ENCODE results near the gene CASZ1.

CASZ1 gene

GRCh38 chr1:10708757-10709156 lies 87.7 kb downstream of the CASZ1 start:
- DNase-seq (ENCODE audit: low read depth in 2 of 2): no peak

GRCh38 chr1:10707208-10707607 lies 89.2 kb downstream of the CASZ1 start:
- DNase-seq (ENCODE audit: low read depth in 2 of 2): no peak

DNA sequence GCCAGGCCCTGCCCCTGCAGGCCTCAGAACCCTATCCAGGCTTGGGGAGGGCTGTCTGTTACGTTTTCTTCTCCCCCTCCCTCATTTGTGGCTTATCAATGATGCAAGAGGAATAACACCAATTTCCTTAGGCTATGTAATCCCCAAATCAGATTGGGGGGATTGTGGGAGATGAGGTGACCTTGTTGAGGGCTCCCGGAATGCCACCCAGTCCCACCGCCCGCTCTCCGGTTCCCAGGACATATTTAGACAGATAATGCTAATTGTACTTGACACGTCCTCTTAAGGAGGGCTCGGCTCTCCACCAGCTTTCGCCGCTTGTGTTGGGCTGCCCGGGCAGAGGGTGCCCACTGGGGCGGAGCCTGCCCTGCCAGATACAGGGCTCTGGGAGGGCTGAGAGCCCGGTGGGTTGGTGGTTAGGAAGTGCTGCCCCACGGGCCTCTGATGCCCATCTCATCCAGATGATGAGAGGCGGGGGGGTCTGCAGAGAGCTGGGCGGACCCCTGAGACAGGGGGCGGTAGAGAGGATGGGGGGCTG lies 90.0 kb downstream of the CASZ1 start:
- DNase-seq (ENCODE audit: low read depth in 2 of 2): no peak

DNA sequence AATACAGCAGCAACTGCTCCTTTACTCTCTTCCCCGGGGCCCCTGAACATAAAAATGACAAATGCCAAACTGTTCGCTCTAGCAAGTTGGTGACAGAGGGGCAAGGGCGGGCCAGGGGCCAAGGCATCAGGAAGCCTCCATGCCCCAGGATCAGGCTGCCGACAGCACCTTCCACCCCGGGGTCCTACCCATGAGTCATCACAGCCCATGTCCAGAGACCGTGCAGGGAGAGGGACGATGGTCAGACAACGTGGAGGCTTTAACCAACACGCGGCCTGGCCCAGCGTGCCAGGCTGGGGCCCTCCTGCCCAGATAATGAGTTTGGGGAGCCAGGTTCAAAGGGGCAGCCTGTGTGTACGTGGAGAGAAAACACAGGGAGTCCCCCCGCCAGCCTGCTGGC lies 90.5 kb downstream of the CASZ1 start:
- DNase-seq (ENCODE audit: low read depth in 2 of 2): no peak

GRCh38 chr1:10704368-10704882 lies 92.0 kb downstream of the CASZ1 start:
- DNase-seq (ENCODE audit: low read depth in 2 of 2): no peak

DNA sequence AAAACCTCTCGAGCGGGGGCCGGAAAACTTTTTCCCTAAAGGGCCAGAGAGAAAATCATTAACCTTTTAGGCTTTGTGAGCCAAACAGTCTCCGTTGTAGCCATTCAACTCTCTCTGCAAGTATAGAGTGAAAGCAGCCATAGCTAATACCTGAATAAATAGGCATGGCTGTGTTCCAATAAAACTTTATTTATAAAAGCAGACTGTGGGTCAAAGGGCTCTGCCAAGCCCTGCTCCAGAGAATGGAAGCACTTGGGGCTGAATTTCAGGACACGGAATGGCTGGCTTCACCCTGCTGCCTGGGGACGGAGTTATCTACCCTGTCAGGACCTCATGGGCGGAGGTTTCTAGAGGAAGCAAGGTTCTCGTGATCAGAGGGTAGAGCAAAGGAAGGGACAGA lies 92.7 kb downstream of the CASZ1 start:
- DNase-seq (ENCODE audit: low read depth in 2 of 2): no peak

DNA sequence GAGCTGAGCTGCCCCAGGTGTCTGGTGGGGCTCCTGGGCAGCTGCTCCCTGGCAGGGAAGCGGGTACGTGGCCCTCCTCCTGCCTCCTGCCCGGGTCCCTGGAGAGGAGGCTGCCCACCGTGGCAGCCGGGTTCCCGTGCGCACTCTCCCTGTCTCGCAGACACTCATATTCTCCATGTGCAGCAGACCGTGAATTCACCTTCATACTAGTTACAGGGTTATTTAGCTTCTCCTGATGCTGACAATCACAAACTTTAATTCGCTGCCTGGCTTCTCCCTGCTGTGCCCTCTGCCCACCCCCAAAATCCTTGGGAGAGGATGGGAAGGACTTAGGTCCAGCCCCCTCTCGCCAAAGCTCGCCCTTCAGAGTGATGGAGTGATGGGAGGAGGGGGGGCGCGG lies 95.3 kb downstream of the CASZ1 start:
- no peak for DNase-seq (ENCODE audit: low read depth in 2 of 2)

DNA sequence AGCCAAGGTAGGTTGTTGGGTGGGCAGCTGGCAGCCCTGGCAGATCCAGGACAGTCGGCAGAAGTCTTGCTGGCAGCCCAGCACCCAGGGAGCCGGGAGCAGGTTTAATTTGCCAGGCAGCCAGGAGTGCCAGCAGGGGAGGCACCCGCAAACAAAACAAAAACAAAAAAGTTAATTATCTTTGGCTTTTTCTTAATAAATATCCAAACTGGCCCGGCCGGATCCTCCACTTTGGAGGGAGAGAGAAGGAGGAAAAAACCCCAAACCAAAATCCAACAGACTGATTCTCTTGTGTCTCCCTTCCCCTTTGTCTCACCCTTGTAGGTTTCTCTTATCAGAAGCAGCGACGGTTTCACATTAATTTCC lies 97.0 kb downstream of the CASZ1 start:
- no peak for DNase-seq (ENCODE audit: low read depth in 2 of 2)

- DNase-seq (ENCODE audit: low read depth in 2 of 2): no peak
Measured at GRCh38 chr1:10698726-10699469, 97.5 kb downstream of the CASZ1 start.

DNA sequence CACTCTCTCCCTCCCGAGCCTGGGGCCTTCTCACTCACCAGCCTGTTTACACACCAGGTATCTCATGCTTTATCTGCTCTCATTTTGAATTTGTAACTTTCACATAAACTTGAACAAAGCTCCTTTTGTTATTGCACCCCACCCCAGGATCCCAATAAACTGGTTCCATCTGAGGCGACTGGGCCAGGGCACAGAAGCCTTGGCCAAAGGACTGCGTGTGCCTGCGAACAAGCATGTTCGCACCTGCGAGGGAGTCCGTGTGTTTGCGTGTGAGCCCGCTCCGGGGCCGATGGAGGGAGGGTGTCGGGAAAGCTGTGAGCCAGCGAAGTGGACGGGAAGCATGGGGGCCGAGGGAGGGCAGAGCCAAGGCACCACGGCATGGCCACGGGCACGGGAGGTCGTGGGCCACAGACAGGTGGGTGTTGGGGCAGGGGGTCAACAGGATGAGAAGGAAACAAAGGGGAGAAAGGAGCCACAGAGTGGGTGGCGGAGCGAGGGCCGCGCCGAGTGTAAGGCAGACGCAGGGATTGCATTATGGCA lies 98.8 kb downstream of the CASZ1 start:
- no peak for DNase-seq (ENCODE audit: low read depth in 2 of 2)

DNA sequence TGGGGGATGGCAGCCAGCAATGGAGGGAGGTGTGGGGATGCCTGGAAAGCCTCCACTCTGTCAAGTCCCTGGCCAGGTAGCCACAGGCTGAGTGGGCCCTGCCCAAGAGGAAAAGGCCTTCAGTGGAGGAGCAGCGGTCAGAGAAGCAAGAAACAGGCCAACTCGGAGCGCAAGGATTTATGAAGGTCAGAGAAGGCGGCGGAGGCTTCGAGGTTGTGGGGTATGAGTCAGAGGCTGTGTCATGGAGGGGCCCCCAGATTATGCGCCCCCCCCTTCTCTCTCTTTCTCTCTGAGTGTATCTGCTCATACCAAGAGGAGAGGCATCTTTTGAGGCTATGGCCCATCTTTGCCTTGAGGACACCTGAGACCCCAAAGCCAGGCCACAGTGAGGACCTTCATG lies 99.5 kb downstream of the CASZ1 start:
- no peak for DNase-seq (ENCODE audit: low read depth in 2 of 2)

DNA sequence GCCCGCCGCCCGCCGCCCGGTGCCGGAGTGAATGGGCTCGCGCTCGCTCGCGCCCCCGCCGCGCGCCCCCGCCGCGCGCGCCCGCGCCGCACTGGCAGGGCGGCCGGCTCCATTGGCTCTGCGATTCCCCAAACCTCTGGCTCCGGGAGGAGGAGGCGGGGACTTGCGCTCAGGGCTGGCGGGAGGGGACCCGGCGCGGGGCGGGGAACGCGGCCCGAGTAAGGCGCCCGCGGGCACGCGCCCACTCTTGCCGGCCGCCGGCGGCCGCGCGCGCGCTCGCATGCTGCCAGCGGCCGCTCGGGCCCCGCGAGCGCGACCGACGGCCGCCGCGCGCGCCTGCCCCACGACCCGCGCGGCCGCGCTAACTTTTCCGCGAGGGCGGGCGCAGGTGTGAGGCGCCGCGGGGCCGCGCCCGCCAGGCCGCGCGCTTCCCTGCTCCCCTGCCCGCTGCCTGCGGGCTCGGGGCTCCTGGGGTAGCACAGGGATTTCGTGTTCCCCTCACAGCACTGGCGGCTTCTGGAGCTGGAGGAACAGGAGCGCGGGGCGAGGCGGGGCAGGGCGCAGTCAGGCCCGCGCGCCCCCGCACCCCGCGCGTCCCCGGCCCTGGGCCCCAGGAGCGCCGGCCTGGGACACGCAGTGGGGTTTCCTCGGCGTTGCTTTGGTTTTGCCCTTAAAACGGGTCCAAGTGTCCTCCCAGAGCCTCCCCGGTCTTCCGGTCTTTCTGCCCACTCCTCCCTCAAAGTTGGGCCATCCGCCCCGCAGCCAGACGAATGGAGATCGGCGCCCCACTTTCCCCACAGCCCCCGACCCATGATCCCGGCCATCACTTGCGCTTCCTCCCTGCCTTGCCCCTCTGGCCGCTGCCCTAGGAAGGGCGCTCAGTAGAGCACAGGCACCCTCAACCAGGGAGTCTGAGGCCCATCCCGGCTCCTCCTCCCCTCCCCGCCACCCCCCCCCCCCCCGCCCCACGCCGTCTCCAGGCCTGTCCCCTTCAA lies 101.5 kb downstream of the CASZ1 start:
- DNase-seq (ENCODE audit: low read depth in 2 of 2): peak; percentile 13 to 16

GRCh38 chr1:10694274-10694632 lies 102.2 kb downstream of the CASZ1 start:
- no peak for DNase-seq (ENCODE audit: low read depth in 2 of 2)

DNA sequence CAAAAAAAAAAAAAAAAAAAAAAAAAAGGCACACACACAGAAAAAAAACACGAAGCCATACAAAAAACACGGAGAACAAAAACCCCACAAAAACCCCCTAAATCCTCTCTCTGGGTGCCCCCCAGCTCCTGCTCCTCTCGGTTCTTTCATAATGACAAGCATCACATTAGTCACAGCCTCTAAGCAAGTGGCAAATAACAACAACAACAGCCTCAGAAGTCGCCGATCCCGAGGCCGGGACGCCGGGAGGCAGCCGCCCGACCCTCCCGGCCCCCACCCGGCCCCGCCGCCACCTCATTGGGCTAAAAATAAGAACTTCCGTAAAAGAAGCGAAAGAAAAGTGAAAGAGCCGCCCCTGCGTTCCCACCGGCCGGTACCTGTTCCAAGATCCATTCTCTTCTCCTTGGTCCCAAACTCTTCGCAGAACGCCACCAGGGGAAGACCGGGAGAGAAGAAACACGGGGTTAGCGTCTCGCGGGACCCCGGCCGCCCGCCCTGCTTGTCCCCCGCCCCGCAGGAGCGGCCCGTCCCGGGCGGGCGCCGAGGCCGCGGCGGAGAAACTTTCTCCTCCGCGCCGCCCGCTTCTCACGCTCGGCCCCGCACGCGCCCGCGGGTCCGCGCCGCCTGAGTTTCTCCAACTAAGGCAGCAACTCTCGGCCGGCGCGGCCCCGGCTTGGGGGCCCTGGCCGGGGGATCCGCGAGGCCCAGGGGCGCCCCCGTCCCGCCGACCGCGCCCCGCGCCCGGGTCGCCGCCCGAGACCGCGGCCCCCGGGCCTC lies 102.8 kb downstream of the CASZ1 start:
- DNase-seq (ENCODE audit: low read depth in 2 of 2): no peak

DNA sequence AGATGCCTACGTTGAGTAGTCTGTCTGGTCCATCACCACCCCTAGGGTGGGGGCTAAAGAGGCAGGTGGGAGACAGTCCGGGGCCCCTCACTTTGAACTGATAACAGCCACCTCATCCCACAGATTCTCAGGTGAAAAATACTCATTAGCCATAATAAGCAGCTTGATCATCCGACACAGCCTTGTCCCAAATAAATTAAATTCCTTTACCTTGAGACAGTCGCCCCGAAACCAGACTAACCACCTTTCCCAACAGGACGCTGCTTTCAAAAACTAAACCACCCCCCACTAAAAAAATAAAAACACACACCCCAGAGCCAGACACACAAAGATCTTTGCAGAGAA lies 103.3 kb downstream of the CASZ1 start:
- DNase-seq (ENCODE audit: low read depth in 2 of 2): no peak

DNA sequence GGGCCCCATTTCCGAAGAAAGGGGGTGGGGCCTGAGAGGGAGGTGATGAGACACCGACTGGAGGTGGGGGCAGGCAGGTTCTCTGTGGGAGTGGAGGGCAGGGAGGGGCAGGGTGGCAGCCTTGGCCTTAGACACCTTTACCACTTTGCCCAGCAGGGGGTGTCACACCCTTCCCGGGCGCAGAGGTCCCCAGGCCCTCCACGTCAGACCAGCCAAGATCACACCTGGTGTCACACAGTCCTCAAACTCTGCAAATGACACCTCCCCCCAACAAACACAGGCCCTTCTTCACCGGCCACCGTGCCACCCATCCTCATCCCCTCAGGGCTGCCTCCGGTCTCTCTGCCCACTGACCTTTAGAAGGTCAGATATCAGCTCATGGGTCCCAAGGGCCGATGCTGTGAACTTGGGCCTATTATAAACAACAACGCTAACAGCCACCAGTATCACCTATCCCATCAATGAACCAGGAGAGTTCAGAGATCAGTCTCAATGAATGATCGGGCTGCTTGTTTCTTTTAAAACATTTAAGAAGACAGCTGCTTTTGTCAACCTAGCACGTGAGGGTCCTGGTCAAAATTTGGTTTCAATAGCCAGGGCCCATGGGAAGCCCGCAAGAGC lies 103.9 kb downstream of the CASZ1 start:
- DNase-seq (ENCODE audit: low read depth in 2 of 2): no peak

- DNase-seq (ENCODE audit: low read depth in 2 of 2): no peak
Measured at GRCh38 chr1:10691740-10692125, 104.7 kb downstream of the CASZ1 start.

DNA sequence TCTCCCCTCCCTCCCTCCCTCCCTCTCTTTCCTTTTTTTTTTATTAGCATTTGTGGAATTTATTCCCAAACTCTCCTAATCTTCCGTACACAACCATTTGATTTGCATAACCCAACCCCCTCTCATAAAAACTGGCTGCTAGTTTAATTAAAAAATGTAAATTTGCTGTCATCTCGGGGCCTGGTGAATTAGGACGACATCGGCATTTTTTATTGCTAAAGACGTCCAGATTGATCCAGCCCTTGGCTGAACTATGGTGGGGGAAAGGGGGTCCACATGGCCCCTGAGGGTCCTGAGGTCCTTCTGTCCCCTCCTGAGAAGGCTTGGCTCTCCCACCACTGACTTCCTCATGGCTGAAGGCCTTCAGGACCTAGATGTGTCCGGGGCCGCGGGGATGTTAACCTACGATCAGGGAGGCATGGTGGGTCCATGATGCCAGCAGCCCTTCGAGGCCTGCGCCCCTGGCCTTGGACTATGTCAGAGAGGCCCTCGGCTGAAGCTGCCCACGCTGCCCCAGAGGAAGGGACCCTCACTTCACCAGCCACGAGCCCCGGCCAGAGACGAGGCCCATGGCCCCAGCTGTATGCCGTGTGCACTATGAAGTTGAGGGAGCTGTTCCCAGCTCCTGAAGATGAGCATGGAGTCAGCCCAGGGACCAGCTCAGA lies 105.2 kb downstream of the CASZ1 start:
- DNase-seq (ENCODE audit: low read depth in 2 of 2): no peak

DNA sequence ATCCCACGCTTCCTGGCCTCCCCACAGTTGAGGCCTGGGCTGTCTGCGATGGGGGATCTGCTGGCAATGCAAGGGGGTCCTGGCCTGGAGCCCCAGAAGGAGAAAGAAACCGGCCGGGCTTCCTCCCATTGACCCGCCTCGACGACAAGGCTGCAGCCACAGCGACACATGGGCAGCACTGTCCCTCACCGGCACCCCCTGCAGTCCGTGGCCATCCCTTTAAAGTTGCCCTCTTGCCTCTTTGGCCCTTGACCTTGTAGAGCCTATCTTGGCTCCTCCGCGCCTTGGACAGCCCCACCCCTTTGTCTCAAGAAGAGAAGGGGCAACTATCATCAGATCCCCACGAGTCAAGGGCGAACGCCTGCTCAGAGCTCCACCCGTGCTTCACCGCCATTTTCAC lies 106.0 kb downstream of the CASZ1 start:
- DNase-seq (ENCODE audit: low read depth in 2 of 2): no peak

DNA sequence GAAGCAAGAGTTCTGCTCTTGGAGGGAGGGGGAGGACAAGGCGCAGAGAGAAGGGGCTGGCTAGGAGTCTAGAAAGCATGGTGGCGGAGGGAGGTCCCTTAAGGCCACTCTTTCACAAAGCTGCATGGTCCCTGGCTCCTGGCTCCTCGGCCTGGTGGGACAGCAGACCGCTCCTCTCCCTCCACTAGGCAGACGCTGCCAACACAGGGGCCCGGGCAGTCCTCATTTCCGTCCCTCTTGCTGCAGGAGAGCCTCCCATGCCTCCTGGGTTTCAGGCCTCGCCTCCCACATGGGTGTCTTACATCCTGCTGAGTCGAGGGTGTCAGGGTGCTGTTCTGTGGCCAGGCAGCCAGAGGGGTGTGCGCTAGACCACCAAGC lies 108.0 kb downstream of the CASZ1 start:
- no peak for DNase-seq (ENCODE audit: low read depth in 2 of 2)
